ENCODE data around the gene GRSF1. TPM values are rescaled to one million over a fixed set of nuclear protein-coding genes. Genes with fewer than 3 reads are reported as not detected.

GRSF1 gene
- total RNA-seq, 4 donors from 2014 or later = 47.8 to 68.8 (median 53.9) TPM

- DNase-seq (ENCODE audit: extremely low spot score) = no peak
- intact Hi-C loops (cut with DNase I) = no loop called here
- Histone ChIP-seq H3K4me1 (no peaks in the 10 kb centered on the region), H3K9me3 (no peaks in the 10 kb centered on the region), H3K27ac (replicated peaks in 1 of 4) (no peak overlapping the region), H3K4me3 (no peak overlapping the region), H3K36me3 (no peaks in the 10 kb centered on the region), H3K27me3 (no peaks in the 10 kb centered on the region)
- TF ChIP-seq POLR2A (IDR thresholded peaks at IDR 0.05; ENCODE audit: low read depth) = no peak
- TF ChIP-seq EP300 (IDR thresholded peaks at IDR 0.05) = no peak
- no peak for TF ChIP-seq CTCF (IDR thresholded peaks at IDR 0.05)
- TF ChIP-seq POLR2AphosphoS5 (IDR thresholded peaks at IDR 0.05) = no peak
- WGBS = 94% methylated on average over 19 of the region's 19 CpGs
These were observed 34.8 kb upstream of the GRSF1 start for GRCh38 chr4:70874268-70875156.

GRCh38 chr4:70873216-70873615, 33.5 kb upstream of the GRSF1 start:
- Histone ChIP-seq H3K4me3 (no peak overlapping the region), H3K36me3 (no peaks in the 10 kb centered on the region), H3K27ac (replicated peaks in 1 of 4) (no peak overlapping the region), H3K27me3 (no peaks in the 10 kb centered on the region), H3K4me1 (no peaks in the 10 kb centered on the region), H3K9me3 (no peaks in the 10 kb centered on the region)
- no peak for DNase-seq (ENCODE audit: extremely low spot score)
- intact Hi-C loops (cut with DNase I) = no loop called here
- WGBS = 87% methylated on average over 3 of the region's 3 CpGs
- TF ChIP-seq CTCF (IDR thresholded peaks at IDR 0.05) (no peak), POLR2AphosphoS5 (IDR thresholded peaks at IDR 0.05) (no peak), EP300 (IDR thresholded peaks at IDR 0.05) (no peak), POLR2A (IDR thresholded peaks at IDR 0.05; ENCODE audit: low read depth) (no peak)

- H3K4me3 ChIP-seq = no peak overlapping the region
- no peaks in the 10 kb centered on the region for H3K27me3 ChIP-seq
- TF ChIP-seq CTCF (IDR thresholded peaks at IDR 0.05) (no peak), POLR2A (IDR thresholded peaks at IDR 0.05; ENCODE audit: low read depth) (no peak), POLR2AphosphoS5 (IDR thresholded peaks at IDR 0.05) (no peak), EP300 (IDR thresholded peaks at IDR 0.05) (no peak)
- intact Hi-C loops (cut with DNase I) = no loop called here
- H3K4me1 ChIP-seq = no peaks in the 10 kb centered on the region
- H3K36me3 ChIP-seq = no peaks in the 10 kb centered on the region
- DNase-seq (ENCODE audit: extremely low spot score) = no peak
- no peak overlapping the region for H3K27ac ChIP-seq (replicated peaks in 1 of 4)
- H3K9me3 ChIP-seq = no peaks in the 10 kb centered on the region
These were observed 29.1 kb upstream of the GRSF1 start for GRCh38 chr4:70868778-70869177.

GRCh38 chr4:70863099-70863790, 23.6 kb upstream of the GRSF1 start:
- no peak overlapping the region for H3K27ac ChIP-seq (replicated peaks in 1 of 4)
- H3K4me3 ChIP-seq = no peak overlapping the region
- no peaks in the 10 kb centered on the region for H3K9me3 ChIP-seq
- no peaks in the 10 kb centered on the region for H3K36me3 ChIP-seq
- no peak for DNase-seq (ENCODE audit: extremely low spot score)
- intact Hi-C loops (cut with DNase I) = no loop called here
- no peak for TF ChIP-seq CTCF (IDR thresholded peaks at IDR 0.05)
- no peak for TF ChIP-seq POLR2A (IDR thresholded peaks at IDR 0.05; ENCODE audit: low read depth)
- TF ChIP-seq POLR2AphosphoS5 (IDR thresholded peaks at IDR 0.05) = no peak
- TF ChIP-seq EP300 (IDR thresholded peaks at IDR 0.05) = no peak
- no peaks in the 10 kb centered on the region for H3K27me3 ChIP-seq
- 71% methylated on average over 6 of the region's 6 CpGs for WGBS
- H3K4me1 ChIP-seq = no peaks in the 10 kb centered on the region

All from esophagus muscularis mucosa (tissue), 4 donors.